Measurements from ENCODE around the gene ARPP19.

ARPP19 gene

GRCh38 chr15:52511084-52511483, 57.7 kb downstream of the ARPP19 start:
- DNase-seq, result no peak

GRCh38 chr15:52509500-52510245, 59.2 kb downstream of the ARPP19 start:
- DNase-seq, result no peak

DNA sequence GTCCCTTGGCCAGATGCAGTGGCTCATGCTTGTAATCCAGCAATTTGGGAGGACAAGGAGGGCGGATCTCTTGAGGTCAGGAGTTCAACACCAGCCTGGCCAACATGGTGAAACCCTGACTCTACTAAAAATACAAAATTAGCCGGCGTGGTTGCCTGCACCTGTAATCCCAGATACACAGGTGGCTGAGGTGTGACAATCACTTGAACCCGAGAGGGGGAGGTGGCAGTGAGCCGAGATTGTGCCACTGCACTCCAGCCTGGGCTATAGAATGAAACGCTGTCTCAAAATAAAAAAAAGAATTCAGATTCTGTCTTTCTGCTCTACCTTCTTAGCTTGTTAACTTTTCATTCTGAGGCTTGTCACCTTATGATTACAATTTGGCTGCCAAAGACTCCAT, 62.3 kb downstream of the ARPP19 start:
- DNase-seq, result no peak

- peak; percentile 68 to 85 (median 76) for DNase-seq
Measured at GRCh38 chr15:52505151-52505550, 63.7 kb downstream of the ARPP19 start.

DNA sequence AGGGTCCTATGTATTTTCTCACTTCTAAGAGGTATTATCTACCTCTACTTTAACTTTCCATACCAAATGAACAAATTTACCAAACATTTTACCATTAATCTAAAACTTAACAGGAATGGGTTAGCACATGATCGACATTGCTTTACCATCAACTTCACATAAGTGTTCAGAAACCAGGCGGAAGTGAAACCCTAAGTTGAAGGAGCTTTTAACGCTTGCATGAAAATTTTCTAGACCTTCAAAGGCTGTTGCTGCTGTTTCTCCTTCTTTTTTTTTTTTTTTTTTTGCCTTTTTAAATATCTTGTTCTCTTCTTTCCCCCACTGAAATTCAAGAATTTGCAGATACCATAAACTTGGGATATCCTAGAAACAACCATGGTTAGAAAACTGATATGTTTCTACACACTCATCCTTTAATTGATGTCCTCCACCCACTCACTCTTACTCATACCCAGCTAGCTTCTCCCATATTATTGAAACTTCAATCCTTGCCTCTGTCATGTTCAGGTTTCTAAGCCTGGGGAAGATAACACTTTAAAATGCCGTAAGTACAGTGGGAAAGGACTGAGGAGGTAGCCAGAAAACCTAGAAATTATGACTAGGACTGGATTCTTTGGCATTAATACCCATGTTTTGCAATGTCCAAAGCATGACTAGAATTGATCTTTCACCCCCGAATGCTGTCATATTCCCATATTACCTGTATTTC, 64.9 kb downstream of the ARPP19 start:
- peak; percentile 70 to 88 (median 79) for DNase-seq

DNA sequence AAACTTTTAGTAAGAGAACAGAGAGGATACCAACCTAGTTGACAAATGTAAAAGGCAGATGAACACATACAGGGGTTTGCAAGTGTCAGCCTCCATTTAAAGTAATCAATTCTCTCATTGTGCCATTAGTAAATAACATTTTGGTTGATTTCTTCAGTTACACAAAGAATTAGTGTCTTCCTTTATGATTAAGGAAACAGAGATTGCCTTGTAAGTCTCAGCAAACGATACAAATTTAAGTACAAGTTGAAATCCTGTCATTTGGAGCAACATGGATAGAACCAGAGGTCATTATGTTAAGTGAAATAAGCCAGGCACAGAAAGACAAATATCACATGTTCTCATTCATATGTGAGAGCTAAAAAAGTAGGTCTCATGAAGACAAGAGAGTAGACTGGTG, 66.2 kb downstream of the ARPP19 start:
- no peak for DNase-seq

- no peak for DNase-seq
Measured at GRCh38 chr15:52499506-52499905, 69.3 kb downstream of the ARPP19 start.

DNA sequence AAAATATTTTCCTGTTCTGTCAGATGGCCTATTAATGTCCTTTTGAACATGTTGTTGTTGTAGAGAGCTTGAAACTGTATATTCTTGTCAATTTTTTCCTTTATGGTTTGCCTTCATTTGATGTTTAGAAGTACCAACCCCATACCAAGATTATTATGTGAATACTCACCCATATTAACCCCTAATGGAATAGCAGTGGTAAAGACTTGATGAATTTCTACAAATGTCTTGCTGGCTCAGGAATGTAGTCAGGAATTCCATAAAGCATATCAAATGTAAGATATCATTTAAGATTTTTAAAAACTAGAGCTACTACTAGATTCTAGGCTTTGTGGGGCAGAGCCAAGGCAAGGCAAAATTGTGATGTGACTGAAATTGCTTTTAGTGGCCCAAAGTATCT, 70.1 kb downstream of the ARPP19 start:
- DNase-seq, result no peak
